K562 (cell line): ENCODE measurements around the gene NMNAT3. TPM values are rescaled to one million over a fixed set of nuclear protein-coding genes. Genes with fewer than 3 reads are reported as not detected.

Experiments used
- ATAC-seq: fragments of 200-7000 bp; cut with Tn5 transposase; 3 replicates; pipeline ENCODE4 v1.9.1; 2020; ENCODE audit warnings: moderate library complexity
- BruUV-seq: library from RNA; stranded (reverse); fragments of 400-500 nt; replicated peaks from 2 replicates; lab custom pipeline; 2021; lab: Mats Ljungman, UMichigan
- CTCF ChIA-PET: fragments of 300-600 bp; formaldehyde crosslinking; extraction: SDS; loops from one replicate; lab custom pipeline; 2021; ENCODE audit warnings: low intra/inter-chr PET ratio; lab: Yijun Ruan, JAX
- POLR2A ChIA-PET: fragments of 300-600, 350-650 bp; sonication (Branson Sonifier 250); formaldehyde crosslinking; extraction: SDS; loops from one replicate; lab custom pipeline; 2021; ENCODE audit warnings: antibody characterized with exemption, inconsistent platforms; lab: Yijun Ruan, JAX
- DNase-seq, 4 experiments: peaks; one replicate each; pipeline versions ENCODE4 v3.0.0 to v3.0.0-alpha.2; 2011 to 2018; ENCODE audit warnings: low spot score in 3 of 4, mixed read lengths in 3 of 4; ENCODE audit errors: extremely low read depth in 1 of 4
- FAIRE-seq: peaks from 2 replicates; lab custom pipeline; 2011; peaks lifted over from hg19 to GRCh38; lab: Jason Lieb, UNC
- H2AFZ ChIP-seq: 2 replicates; pipeline ENCODE4 v1.6.0; 2011; ENCODE audit warnings: low read depth, low read length, control low read depth, inconsistent platforms
- H3K27ac ChIP-seq: fragments of 200-600 bp; 3 replicates; pipeline ENCODE4 v1.8.0; 2011; ENCODE audit warnings: low read depth, mild to moderate bottlenecking, control low read depth, inconsistent platforms, low read length, moderate library complexity, mixed read lengths; ENCODE audit errors: extremely low read depth
- H3K27me3 ChIP-seq, 2 experiments: fragments of 300-600 bp in 1 of 2; 2 replicates in 1 of 2; 3 replicates in 1 of 2; pipeline versions ENCODE4 v1.6.0 to v1.8.0; 2011; ENCODE audit warnings: inconsistent platforms in 2 of 2, low read length in 2 of 2, mild to moderate bottlenecking in 1 of 2, mixed read lengths in 1 of 2, moderate library complexity in 1 of 2; ENCODE audit not compliant: control insufficient read depth in 2 of 2, insufficient read depth in 2 of 2
- H3K36me3 ChIP-seq: fragments of 300-600 bp; 3 replicates; pipeline ENCODE4 v1.8.0; 2011; ENCODE audit warnings: mild to moderate bottlenecking, low read length, inconsistent platforms; ENCODE audit not compliant: control insufficient read depth, insufficient read depth
- H3K4me1 ChIP-seq, 2 experiments: fragments of 200-600 bp in 1 of 2; replicated peaks in 1 of 2; 2 replicates in 1 of 2; 3 replicates in 1 of 2; pipeline versions ENCODE4 v1.5.1 to v1.8.0; 2011; ENCODE audit warnings: inconsistent platforms in 2 of 2, low read length in 2 of 2, mild to moderate bottlenecking in 1 of 2, mixed read lengths in 1 of 2, moderate library complexity in 1 of 2; ENCODE audit not compliant: control insufficient read depth in 2 of 2, insufficient read depth in 2 of 2
- H3K4me2 ChIP-seq: 2 replicates; pipeline ENCODE4 v1.6.1; 2011; ENCODE audit warnings: low read length, control low read depth, inconsistent platforms, mixed read lengths; ENCODE audit not compliant: insufficient read depth
- H3K4me3 ChIP-seq: fragments of 200-600 bp; sonication (generic), shearing (Covaris generic); 2 replicates; pipeline ENCODE4 v1.5.1; 2016; ENCODE audit warnings: control low read depth, inconsistent platforms
- H3K79me2 ChIP-seq: fragments of 200-600 bp; 3 replicates; pipeline ENCODE4 v1.8.0; 2011; ENCODE audit warnings: low read length, inconsistent platforms; ENCODE audit not compliant: control insufficient read depth, insufficient read depth
- H3K9ac ChIP-seq, 2 experiments: 2 replicates each; pipeline versions ENCODE4 v1.6.0 to v1.6.1; 2011; ENCODE audit warnings: low read depth in 2 of 2, low read length in 2 of 2, control low read depth in 1 of 2, inconsistent platforms in 1 of 2, mild to moderate bottlenecking in 1 of 2, mixed read lengths in 1 of 2; ENCODE audit not compliant: insufficient read depth in 1 of 2
- H3K9me1 ChIP-seq: one replicate; pipeline ENCODE4 v1.6.0; 2011; ENCODE audit warnings: inconsistent platforms, mild to moderate bottlenecking, low read length, moderate library complexity; ENCODE audit not compliant: control insufficient read depth, insufficient read depth
- H3K9me3 ChIP-seq: replicated peaks from 2 replicates; pipeline ENCODE4 v1.5.1; 2011; ENCODE audit warnings: low read depth, low read length, inconsistent platforms; ENCODE audit not compliant: control insufficient read depth, insufficient read depth
- H4K20me1 ChIP-seq: replicated peaks from 2 replicates; pipeline ENCODE4 v1.6.1; 2011; ENCODE audit warnings: low read length, inconsistent platforms, mixed read lengths; ENCODE audit not compliant: control insufficient read depth, insufficient read depth
- BRF1 ChIP-seq: IDR thresholded peaks from 3 replicates; pipeline ENCODE4 v1.6.1; 2011; ENCODE audit warnings: borderline replicate concordance, mild to moderate bottlenecking; ENCODE audit not compliant: insufficient read length; ENCODE audit errors: extremely low read depth
- HDAC1 ChIP-seq, 2 experiments: fragments of 450-650 bp; IDR thresholded peaks; 2 replicates each; pipeline ENCODE4 v1.6.1; 2016 to 2017; ENCODE audit warnings: inconsistent platforms in 1 of 2, mild to moderate bottlenecking in 1 of 2, moderate library complexity in 1 of 2
- MYC ChIP-seq, 2 experiments: fragments of 250-450 bp in 1 of 2; sonication (Bioruptor Pico) in 1 of 2; IDR thresholded peaks; 2 replicates each; pipeline versions ENCODE4 v1.5.1 to v1.6.1; 2012 to 2021; ENCODE audit warnings: low read depth in 2 of 2, borderline replicate concordance in 1 of 2, improper control_type of control experiment in 1 of 2, low read length in 1 of 2, mild to moderate bottlenecking in 1 of 2, moderate library complexity in 1 of 2
- STAT5B ChIP-seq: fragments of 250-450 bp; sonication (Bioruptor Pico); IDR thresholded peaks from 2 replicates; pipeline ENCODE4 v1.8.0; 2021; ENCODE audit warnings: mild to moderate bottlenecking, inconsistent platforms
- ZNF133 ChIP-seq: fragments of 250-450 bp; sonication (Bioruptor Pico); IDR thresholded peaks from 2 replicates; pipeline ENCODE4 v1.4.0; 2020; ENCODE audit warnings: mild to moderate bottlenecking
- ZNF512 ChIP-seq: IDR thresholded peaks from 2 replicates; pipeline ENCODE4 v1.6.1; 2016; ENCODE audit warnings: missing genetic modification characterization, missing compliant biosample characterization
- WGBS: fragments of 100-300 bp; shearing (Covaris generic); methylation state at CpG from one replicate; pipeline ENCODE4 v1.1.6; 2016; ENCODE audit warnings: low coverage, mixed read lengths; ENCODE audit not compliant: insufficient coverage; ENCODE audit errors: missing lambda C conversion rate; 5-methylcytosine and 5-hydroxymethylcytosine counted together
- in situ Hi-C: fragments of 300-500 bp; cut with MboI; formaldehyde crosslinking; loops from 4 replicates; pipeline ENCODE4 v1.15.0; 2018; ENCODE audit warnings: inconsistent platforms, mixed read lengths
- intact Hi-C: fragments of 100-400 bp; cut with micrococcal nuclease; formaldehyde crosslinking; loops from 2 replicates; pipeline ENCODE4 v1.14.2; 2022
- polyA plus RNA-seq, 8 experiments: library from polyadenylated mRNA; depleted of rRNA in 4 of 8; stranded (reverse) in 5 of 8; unstranded in 3 of 8; fragments of >200 nt; fragmentation: Nextera tagmentation in 2 of 8; fragmentation: Illumina TruSeq in 1 of 8; extraction: Ambion mirVana in 2 of 8; extraction: Trizol in 1 of 8; gene quantifications; 2 replicates each; pipeline versions ENCODE4 v1.2.1 to v1.2.3, GENCODE V29; 2011 to 2014; ENCODE audit warnings: inconsistent platforms in 1 of 8, missing spikeins in 1 of 8
- total RNA-seq, 7 experiments: library from RNA; depleted of rRNA in 6 of 7; stranded (reverse); fragments of >200 nt in 6 of 7; fragmentation: Illumina TruSeq in 2 of 7; extraction: Trizol in 2 of 7; gene quantifications; 2 replicates each; pipeline versions ENCODE4 v1.2.1 to v1.2.3, GENCODE V29; 2011 to 2021; ENCODE audit warnings: low replicate concordance in 1 of 7
- TF ChIP-seq, protein P1 (sequence below): IDR thresholded peaks from 2 replicates; pipeline ENCODE4 v1.6.1; 2014; ENCODE audit warnings: antibody characterized with exemption
- TF ChIP-seq, protein P2 (sequence below): fragments of 450-650 bp; IDR thresholded peaks from 2 replicates; pipeline ENCODE4 v1.6.1; 2017; ENCODE audit warnings: mild to moderate bottlenecking, moderate library complexity

NMNAT3 gene
- total and polyA plus RNA-seq, 9 of the 15 experiments (the other 6 are each of a cell fraction or from before 2014, with no cell fraction given): 2.3 to 12.5 (median 6.6) TPM

DNA sequence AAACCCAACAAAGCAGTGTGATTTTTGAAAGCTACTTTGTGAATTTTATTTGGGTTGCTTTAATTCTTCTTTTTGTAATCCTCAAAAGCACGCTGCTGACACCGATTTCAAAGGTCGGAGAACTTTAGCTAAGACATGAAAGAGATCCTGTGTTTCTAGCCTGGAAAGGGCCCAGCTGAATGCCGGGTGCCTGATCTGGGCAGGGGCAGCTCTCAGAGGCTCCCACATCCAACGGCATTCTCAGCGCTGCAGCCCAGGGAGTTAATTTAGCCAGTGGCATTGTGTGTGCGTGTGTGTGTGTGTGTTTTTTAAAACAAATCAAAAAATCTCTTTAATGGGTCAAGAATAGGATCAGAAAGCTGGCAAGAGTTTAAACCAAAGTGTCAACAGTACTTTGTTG lies 144.8 kb downstream of the NMNAT3 start:
- DNase-seq: no peak
- no peak overlapping the region for H2AFZ ChIP-seq
- H3K79me2 ChIP-seq: no peaks in the 10 kb centered on the region
- peaks cover 6 to 17% of the 10 kb centered on the region in 2 experiments for H3K4me1 ChIP-seq
- H3K9me1 ChIP-seq: no peaks in the 10 kb centered on the region
- H3K27me3 ChIP-seq: peaks cover 8 to 30% of the 10 kb centered on the region in 2 experiments; a peak in 4 of 5 replicates
- TF ChIP-seq STAT5B (no peak), BRF1 (no peak), MYC (IDR thresholded peaks at IDR 0.05; ENCODE audit: low read depth, low read length) (no peak), MYC (CRISPR knock-in tag; IDR thresholded peaks at IDR 0.05; ENCODE audit: borderline replicate concordance, low read depth) (no peak), ZNF512 (tag) (no peak), HDAC1 (IDR thresholded peaks at IDR 0.05) (no peak), ZNF133 (no peak)
- TF ChIP-seq, protein P1, sequence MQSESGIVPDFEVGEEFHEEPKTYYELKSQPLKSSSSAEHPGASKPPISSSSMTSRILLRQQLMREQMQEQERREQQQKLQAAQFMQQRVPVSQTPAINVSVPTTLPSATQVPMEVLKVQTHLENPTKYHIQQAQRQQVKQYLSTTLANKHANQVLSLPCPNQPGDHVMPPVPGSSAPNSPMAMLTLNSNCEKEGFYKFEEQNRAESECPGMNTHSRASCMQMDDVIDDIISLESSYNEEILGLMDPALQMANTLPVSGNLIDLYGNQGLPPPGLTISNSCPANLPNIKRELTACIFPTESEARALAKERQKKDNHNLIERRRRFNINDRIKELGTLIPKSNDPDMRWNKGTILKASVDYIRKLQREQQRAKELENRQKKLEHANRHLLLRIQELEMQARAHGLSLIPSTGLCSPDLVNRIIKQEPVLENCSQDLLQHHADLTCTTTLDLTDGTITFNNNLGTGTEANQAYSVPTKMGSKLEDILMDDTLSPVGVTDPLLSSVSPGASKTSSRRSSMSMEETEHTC: no peak
- TF ChIP-seq, protein P2, sequence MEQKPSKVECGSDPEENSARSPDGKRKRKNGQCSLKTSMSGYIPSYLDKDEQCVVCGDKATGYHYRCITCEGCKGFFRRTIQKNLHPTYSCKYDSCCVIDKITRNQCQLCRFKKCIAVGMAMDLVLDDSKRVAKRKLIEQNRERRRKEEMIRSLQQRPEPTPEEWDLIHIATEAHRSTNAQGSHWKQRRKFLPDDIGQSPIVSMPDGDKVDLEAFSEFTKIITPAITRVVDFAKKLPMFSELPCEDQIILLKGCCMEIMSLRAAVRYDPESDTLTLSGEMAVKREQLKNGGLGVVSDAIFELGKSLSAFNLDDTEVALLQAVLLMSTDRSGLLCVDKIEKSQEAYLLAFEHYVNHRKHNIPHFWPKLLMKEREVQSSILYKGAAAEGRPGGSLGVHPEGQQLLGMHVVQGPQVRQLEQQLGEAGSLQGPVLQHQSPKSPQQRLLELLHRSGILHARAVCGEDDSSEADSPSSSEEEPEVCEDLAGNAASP: no peak
- ChIA-PET CTCF (no interaction called here), POLR2A (interaction anchor here (0.6 to 1.2 kb wide), 2 partner anchors 16 to 66 kb away, joined by 3 read pairs; no protein-coding TSS in a partner anchor)
- H3K4me3 ChIP-seq: no peak overlapping the region
- H3K9me3 ChIP-seq: no peaks in the 10 kb centered on the region
- 10% methylated on average over 7 of the region's 7 CpGs for WGBS
- no peak for ATAC-seq
- H3K36me3 ChIP-seq: no peaks in the 10 kb centered on the region
- H4K20me1 ChIP-seq: peaks cover 13% of the 10 kb centered on the region; the same call in 1 of the 2 replicates
- in situ Hi-C loops: no loop called here
- intact Hi-C loops: no loop called here
- H3K4me2 ChIP-seq: no peak overlapping the region
- no TSS peak for BruUV-seq
- no peak overlapping the region for H3K9ac ChIP-seq
- FAIRE-seq: no peak
- H3K27ac ChIP-seq: no peak overlapping the region
